Measurements from ENCODE around the gene NOX3. TPM values are rescaled to one million over a fixed set of nuclear protein-coding genes. Genes with fewer than 3 reads are reported as not detected.

The NOX3 gene
- polyA plus RNA-seq, 12 donors: not detected

DNA sequence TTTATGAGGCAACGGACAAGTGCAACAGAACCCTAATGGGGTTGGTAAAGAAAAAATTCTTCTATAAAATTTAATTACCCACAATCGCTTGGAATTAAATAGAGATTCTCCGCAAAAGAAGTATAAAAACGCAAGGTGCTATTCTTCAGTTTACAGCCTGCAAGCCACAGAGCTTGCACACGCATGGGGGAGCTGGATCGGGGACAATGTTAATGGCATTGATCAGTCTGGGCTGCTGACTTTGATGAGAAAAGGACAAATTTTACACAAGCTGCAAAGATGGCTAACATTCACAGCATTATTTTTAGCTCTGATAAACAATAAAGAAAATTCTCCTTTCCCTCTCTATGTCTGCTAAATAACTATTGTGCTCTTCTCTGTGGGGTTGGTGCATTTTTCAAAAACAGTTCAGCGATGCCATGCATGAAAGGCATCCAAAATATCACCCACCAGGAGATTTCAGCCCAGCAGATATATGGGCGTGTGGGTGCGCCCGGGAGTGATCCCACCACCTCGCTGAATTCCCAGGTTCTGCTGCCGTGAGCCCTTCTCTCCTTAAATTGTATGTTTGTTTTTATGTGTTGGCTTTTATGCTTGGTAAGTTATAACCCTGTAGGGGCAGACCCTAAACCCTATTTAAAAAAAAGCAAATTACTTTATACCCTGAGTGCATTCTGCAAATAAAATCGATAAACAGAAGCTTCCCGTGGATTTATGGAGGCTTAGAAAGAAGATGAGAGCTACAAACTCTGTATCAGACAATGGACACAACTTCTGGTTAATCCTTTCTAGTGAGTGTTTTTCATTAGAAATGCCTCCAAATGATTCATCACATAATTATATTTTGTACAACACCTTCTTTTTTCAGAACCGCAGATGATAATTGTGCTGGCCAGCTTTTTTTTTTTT lies 55.6 kb downstream of the NOX3 start:
- no peak for DNase-seq

DNA sequence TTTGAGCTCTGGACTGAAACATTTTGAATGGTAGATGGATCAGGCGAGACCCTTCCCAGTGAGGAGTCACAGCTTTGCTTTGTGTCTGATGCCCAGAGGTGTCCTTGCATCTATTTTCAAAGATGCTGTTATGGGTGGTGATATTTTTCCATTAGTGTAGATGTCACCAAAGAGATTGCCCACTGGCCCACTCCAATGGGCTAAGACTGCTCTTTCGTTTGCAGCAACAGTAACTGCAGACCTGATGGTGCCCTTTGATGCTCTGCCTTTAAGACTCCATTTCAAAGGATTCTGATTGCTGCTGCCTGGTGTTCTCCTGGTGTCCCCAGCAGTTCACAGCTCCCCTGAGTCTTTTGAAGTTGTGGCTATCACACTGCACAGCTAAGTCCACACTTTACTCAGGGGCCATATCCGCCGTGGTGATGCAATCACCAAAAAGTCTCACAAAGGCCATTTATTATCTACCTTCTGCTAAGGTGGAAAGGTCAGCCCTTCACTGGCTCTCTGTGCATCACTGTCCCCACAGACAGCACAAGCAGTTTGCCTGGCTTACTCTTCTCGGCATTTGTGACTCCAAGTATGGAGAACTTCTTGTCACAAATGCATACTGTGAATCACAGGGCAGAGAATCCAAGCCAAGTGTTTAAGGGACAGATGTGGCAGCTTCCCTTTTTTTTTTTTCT lies 56.4 kb downstream of the NOX3 start:
- DNase-seq: no peak

- DNase-seq: no peak
These were observed 57.0 kb downstream of the NOX3 start for GRCh38 chr6:155398701-155399061.

- no peak for DNase-seq
These were observed 57.4 kb downstream of the NOX3 start for GRCh38 chr6:155398221-155398620.

DNA sequence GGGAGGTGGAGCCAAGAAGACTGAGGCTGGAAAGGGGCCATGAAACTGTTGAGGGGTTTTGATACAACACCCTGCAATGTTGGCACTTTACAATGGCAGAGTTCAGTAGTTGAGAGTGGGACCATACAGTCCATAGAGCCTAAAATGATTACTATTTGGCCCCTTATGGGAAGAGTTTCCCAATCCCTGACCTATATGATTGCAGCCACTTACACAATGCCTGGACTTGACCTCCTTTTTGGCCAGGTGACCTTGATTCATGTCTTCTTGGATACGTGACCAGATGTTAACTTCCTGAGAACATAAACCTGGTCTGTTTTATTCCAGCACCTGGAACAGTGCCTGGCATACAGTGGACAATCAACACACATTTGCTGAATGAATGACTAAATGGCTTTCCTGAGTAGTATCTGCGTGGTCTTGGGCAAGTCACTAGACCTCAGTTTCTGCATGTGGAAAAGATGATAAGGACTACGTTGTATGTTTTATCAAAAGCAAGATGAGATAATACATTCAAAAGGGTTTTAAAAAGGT lies 58.4 kb downstream of the NOX3 start:
- no peak for DNase-seq

DNA sequence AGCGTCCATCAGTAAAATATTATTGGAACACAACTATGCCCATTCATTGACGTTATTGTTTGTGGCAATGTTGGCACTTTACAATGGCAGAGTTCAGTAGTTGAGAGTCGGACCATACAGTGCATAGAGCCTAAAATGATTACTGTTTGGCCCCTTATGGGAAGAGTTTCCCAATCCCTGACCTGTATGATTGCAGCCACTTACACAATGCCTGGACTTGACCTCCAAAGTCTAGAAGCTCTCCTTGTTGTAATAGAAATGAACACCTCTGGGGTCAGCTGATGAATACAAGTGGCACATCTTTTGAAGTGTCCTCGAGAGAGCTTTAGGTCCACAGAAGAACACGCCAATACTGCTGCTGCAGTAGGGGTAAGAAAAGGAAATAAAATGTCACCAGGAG lies 59.0 kb downstream of the NOX3 start:
- no peak for DNase-seq

DNA sequence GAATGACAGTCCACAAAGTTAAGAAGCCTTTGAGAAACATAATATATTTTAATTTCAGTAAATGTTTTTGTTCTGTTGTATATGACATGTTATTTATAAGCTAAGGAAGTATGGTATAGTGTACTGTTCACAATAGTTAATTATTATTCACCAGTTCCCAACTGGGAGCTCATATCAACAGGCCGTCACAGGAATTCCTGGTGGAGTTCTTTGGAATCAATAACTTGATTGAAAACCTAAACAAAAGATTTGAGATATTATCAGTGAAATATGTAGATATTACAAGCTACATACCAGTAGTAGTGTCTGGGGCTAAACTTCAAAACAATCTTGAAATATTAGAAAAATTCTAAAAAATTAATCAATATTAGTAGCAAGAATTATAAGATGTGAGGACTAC lies 60.3 kb downstream of the NOX3 start:
- no peak for DNase-seq

DNA sequence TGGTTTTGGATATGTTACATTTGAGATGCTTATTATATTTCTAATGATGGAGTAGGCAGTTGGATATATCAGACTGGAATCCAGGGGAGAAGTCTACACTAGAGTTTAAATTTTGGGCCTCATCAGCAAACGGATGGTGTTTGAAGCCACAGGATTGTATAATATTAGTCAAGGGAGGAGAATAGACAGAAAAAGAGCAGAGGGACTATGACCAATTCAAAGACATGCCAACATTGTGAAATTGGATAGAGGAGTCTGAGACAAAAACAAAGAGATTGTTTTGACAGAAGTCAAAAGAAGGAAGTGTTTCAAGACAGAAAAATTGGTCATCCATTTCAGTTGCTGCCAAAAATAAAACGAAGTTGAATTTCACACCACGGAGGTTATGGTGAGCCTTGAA lies 66.5 kb downstream of the NOX3 start:
- DNase-seq: no peak

DNA sequence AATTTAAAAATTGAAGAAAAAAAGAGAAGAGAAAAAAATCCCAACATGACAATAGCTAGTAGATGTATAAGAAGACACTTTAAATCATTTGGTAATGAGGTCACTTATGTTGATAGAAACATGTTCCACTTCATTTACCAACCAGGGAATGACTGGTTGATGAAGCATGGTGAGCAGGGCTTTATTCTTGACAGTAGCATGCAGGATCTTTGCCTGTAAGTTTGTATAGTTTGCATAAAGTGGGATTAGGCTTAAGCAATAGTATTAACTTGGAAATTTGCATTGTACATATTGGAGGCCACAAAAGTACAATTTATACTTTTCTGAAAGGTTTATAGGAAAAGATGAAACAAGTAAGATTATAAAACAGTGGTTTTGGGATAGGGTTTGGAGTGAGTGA lies 67.0 kb downstream of the NOX3 start:
- DNase-seq: no peak

- DNase-seq: no peak
These were observed 68.2 kb downstream of the NOX3 start for GRCh38 chr6:155387481-155387880.

DNA sequence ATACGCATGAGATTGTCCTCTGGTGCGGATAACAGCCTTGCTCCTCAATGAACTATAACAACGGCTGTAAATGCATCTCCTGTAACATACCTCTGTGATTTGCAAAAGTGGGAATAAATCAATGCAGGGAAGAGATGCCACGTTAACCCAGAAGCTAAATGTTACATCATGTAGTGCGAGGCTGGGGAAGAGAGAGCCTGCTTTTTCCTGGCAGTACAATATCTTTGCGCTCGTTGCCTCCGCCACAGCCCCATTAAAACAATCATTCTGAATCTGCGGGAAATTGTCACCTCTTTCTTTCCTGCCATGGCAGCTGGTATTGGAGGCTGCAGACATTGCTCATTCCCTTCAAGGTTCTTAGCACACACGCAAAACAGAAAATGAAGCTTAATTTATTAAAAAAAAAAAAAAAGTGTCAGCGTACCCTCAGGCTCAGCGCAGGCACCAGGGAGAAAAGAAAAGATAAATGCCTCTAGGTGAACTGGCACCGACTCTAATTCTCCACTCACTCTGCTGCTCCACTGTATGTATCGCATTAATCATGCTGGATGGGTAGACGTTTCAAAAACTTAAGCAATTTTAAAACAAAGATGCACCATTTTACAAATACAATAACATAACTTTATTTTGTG lies 71.2 kb downstream of the NOX3 start:
- no peak for DNase-seq

DNA sequence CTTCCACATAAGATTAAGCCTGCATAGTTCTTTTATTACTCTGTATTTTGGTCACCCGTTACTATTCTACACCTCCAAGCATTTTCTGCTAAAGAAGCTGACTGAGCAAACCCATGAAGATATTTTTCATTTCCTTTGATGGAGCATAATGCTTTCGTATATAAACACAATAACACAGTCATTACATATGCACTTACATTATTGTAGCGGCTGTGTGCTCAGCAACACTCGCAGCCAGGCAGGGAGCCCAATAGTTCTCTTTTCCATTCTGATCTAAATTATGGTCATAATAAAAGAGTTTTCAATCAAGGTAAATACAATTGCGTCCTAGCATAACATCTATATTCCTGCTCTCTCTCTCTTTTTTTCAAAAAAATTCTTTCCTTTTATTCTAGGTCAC lies 71.7 kb downstream of the NOX3 start:
- DNase-seq: no peak

DNA sequence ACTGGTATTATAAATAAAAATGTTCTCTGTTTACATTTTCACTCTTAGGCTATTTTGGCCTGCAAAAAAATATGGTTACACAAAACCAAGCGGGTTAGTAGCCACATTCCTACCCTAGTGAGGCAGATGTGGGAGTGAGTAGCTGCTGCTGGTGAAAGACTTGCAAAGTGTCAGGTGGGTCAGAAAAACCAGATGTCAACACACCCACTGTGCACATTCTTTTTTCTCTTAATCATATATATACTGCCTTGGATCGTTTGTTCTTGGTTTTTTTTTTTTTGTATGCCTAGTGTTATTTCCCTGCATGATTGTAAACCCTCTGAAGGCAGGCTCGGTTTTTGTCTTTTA lies 73.3 kb downstream of the NOX3 start:
- DNase-seq: no peak

DNA sequence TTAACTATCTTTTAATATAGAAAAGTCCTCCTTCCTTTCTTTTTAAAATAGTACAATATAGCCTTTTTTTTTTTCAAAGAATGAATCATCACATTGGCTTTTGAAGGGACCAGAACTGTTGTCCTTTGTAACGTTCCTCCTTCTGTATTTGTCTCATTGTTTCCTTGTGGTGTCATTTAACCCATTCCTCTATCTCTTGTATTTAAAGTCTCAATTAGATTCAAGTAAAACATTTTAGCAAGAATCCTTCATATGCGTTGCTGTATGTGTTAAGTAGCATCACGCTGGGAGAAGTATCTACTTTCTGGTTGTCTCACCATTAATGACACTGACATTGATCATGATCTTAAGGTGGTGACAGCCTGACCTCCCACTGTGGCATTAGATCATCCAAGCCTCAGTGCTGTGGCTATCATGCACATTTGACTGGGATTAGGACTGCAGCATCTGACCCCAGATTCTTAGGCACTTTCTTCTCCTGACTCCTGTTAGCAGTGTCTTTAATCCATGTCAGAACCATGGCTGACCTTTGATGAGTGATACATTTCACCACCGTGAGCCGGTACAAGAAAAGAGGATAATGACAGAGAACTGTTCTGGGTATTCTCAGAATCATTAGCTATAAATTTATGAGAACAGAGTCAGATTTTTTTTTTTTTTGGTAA lies 73.8 kb downstream of the NOX3 start:
- DNase-seq: no peak

- DNase-seq: no peak
These were observed 74.8 kb downstream of the NOX3 start for GRCh38 chr6:155380666-155381332.

GRCh38 chr6:155378724-155379123 lies 76.9 kb downstream of the NOX3 start:
- DNase-seq: no peak

- no peak for DNase-seq
These were observed 77.4 kb downstream of the NOX3 start for GRCh38 chr6:155378276-155378675.

DNA sequence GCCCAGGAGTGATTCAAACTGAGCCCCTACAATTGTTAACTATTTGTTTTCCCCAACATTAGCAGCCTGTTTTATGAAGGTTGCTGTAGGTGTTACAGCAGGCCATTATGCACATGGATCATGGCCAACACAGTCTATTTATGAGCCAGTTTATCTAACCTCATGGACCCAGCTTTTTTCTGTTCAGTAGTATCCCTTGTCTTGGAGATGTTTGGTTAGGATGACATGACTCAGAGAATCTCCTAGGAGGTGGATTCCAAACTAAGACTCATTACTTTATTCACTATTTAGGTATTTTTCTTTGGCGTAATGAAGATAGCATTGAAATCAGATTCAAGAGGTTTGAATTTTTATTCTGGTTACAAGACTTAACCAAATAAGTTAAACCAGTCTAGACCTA lies 78.6 kb downstream of the NOX3 start:
- no peak for DNase-seq

DNA sequence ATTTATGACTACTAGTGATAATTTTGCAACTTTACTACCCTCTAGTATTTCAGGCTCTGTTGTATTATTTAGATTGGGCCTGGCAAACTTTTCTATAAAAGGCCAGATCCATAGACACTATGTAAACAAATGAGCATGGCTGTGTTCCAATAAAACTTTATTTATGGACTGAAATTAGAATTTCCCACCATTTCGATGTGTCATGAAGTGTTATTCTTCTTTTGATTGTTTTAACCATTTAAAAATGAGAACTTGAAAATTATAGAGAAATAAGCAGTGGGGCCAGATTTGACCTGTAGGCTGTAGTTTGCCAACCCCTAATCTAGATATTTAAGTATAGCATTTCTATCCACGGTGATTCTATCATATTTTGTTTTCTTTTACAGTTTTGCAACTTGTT lies 79.8 kb downstream of the NOX3 start:
- no peak for DNase-seq

DNA sequence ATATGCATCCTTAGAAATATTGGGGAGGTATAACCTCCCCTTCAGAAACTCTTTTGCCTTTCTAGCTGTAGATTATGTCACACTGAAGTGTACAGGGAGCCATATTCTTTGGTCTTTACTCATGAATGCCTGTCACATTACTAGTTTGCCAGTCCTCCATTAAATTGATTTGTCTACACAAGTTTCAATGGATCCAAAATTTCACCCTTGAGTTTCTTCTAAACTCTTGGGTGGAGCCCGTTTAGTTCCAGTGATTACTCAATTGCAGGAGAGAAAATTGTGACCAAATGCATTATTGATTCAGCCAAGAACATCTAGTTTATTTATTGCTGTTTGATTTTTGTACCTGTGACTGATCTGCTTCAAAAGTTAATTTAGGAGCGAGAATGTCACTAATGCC lies 81.0 kb downstream of the NOX3 start:
- DNase-seq: no peak

GRCh38 chr6:155373276-155373675 lies 82.4 kb downstream of the NOX3 start:
- DNase-seq: no peak

GRCh38 chr6:155372256-155372655 lies 83.4 kb downstream of the NOX3 start:
- DNase-seq: no peak
